Stimulated activated CD4-positive, alpha-beta T cell treated with anti-CD3 and anti-CD28 coated beads, Interleukin-15, amount 100 ng/mL, for 48 hours (primary cell): ENCODE results near the gene UBE2H.
"Not testable (repeated sequence)": the region's sequence is repeated elsewhere in the genome, so short reads cannot be mapped to it uniquely, and the experiment has no call there.

Experiments
- DNase-seq, 2 donors: peaks; one replicate each; pipeline ENCODE4 v3.0.0-alpha.2; 2020; ENCODE audit warnings: low read depth in 2 of 2

The UBE2H gene

DNA sequence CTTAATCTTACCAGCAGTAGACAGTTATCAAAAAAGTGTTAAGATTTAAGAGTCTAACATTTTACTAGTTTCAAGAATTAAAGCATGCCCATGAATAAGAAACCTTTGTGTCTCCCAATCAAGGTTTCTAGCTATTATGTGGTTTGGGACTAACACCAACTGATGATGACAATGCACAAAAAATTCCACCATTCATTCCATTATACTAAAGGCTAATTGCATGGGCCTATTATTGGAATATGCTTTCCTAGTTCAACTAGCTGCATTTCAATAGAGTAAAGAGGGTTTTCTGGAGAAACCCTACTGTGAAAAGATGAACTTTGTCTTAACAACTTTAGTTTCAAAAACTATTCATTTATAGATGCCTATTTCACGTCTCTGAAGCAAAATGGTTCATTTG lies 44.6 kb downstream of the UBE2H start:
- no peak for DNase-seq

DNA sequence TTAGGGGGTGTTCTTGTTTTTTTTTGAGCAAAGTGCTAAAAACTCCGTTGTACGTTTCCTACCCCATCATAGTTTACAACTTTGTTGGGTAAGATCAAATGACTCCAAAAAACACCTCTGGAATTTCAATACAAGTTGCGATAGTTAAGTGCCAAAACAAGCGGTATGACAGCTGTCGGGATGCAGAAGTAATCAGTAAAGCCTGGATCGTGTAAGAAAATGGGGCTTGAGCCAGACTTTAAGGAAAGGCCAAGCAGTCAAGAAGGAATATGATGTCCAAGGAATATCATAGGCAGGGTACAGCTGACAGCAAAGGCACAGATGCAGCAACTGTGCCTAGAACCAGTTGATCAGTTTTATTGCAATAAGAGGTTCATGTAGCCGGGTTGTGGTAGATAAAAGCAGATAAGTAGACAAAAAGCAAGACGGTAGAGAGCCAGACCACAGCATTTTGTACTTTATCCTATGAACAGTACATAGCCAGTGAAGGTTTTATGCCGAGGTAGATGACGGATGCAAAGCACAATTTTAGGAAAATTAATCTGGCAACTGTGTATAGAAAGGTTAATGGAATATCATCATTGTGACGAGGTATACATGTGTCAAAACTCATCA lies 45.5 kb downstream of the UBE2H start:
- DNase-seq = no peak

DNA sequence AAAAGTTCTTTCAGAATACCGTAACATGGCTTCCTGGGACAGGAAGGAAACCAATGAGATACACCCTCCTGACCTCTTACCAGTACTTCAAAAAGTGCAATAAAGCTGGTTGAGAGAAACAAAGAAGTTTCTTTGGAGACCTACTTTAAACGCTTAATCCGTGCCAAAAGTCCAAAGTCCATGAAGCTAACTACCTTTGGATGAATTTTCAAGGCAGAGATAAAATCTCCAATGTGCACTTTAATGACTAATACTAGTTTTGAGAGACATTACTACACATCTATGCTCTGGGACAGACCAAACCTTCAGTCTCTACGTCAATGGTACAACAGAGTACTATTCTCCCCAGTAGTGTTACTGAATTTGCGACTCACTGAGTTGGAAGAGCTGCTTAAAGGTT lies 46.1 kb downstream of the UBE2H start:
- DNase-seq = no peak

GRCh38 chr7:129903935-129904334 lies 48.8 kb downstream of the UBE2H start:
- no peak for DNase-seq

DNA sequence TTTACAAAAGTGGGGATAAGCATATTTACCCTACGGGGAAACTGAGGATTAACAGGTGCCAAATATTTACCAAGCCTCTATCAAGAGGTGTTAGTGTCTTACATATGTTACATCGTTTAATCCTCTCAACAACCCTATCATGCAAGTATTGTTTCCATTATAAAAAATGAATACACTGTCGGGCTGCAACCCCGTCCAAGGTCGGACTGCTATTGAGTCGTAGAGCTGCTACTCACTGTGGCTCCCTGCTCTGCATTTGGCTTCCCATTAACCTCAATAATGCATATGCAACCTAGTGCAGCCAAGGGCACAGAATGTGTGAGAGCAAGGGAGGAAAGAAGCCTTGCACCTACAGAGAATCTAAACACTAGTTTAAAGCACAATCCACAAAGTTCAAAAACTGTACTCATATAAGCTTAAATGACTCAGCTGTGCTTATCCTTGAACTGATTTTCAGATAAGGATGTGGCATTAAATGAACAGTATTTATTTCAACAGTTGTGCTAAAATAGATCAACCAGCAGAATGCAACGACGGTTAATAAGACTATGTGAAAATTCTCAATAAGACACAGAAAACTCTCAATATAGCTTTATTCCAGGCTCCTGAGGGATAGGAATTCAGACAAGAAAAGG lies 49.9 kb downstream of the UBE2H start:
- DNase-seq = no peak

- DNase-seq = no peak
Measured at GRCh38 chr7:129898502-129899160, 54.1 kb downstream of the UBE2H start.

DNA sequence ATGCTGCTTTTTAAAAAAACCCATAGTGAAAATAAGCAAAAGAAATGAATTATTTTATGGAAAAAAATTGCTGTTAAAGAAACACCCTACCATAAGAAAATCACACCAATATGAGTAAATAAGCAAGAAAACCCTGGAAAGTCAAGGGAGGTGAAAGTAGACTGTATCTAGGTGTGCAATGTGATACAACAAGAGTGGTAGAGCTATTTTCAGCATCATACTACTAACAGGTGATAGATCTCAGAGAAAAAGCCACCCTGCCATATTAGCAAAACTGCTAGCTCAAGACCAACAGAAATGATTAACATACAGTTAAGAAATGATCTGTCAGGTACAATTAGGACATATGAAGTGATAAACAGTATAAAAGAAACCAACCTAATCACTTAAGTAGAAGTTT lies 54.8 kb downstream of the UBE2H start:
- no peak for DNase-seq

GRCh38 chr7:129896568-129897382 lies 56.0 kb downstream of the UBE2H start:
- DNase-seq = no peak

GRCh38 chr7:129894184-129894583 lies 58.6 kb downstream of the UBE2H start:
- DNase-seq = not testable (repeated sequence)

- no peak for DNase-seq
Measured at GRCh38 chr7:129890090-129890489, 62.7 kb downstream of the UBE2H start.

- no peak for DNase-seq
Measured at GRCh38 chr7:129889133-129889844, 63.5 kb downstream of the UBE2H start.

DNA sequence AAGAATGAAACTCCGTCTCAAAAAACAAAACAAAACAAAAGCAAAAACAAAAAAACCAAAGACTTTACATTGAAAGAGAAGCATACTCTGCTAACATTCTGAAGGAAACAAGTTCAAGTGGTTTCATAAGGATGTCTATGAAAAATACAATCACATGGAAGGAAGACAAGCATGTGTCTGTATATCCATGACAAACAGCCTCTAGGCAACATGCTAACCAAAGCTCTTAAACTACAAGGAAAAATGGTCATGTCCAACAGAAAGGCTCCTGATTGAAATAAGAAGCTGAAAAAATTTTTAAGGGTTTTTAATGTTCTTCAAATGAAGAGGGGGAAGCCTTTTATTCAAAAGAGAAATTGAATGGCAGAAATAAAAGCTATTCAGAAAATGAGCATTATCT lies 64.9 kb downstream of the UBE2H start:
- DNase-seq = no peak

- DNase-seq = no peak
Measured at GRCh38 chr7:129886818-129887186, 66.0 kb downstream of the UBE2H start.

DNA sequence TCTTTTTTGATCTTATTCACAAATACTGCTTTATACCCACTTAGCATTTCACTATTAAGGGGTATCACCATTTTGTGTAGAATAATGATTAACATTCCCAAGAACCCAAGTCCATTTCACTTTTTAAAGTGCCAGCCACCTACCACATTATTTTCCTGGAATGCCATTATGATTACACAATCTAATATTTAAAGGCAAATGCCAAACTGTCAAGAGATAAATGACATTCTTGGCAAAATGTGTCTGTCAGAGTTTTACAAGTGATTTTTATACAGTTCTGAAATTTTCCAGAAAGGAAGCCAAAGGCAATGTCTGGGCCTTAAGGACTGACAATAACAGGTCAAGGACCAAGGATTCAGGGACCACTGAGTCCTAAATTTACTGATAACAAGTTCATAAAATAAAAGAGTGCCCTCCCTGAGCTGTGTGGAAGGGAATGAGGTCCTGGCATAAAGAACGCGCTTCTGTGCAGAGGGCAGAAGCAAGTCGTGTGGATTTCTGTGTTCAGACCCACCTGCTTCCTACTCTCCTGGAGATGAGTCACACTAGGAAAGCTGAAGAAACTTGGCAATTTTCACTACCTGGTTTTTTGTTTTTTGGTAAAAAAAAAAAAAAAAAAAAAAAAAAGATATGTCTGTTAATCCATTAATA lies 66.5 kb downstream of the UBE2H start:
- no peak for DNase-seq

DNA sequence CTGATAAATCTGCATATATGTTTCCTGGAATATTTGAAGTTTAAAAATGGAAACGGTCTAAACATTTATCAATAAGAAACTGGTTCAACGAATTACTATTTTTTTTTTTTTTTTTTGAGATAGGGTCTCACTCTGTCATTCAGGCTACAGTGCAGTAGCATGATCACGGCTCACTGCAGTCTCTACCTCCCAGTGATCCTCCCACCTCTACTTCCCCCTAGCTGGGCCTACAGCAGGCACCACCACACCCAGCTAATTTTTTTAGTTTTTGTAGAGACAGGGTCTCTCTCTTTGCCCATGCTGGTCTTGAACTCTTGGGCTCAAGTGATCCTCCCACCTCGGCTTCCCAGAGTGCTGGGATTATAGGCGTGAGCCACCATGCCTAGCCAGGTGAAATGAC lies 68.3 kb downstream of the UBE2H start:
- DNase-seq = no peak

DNA sequence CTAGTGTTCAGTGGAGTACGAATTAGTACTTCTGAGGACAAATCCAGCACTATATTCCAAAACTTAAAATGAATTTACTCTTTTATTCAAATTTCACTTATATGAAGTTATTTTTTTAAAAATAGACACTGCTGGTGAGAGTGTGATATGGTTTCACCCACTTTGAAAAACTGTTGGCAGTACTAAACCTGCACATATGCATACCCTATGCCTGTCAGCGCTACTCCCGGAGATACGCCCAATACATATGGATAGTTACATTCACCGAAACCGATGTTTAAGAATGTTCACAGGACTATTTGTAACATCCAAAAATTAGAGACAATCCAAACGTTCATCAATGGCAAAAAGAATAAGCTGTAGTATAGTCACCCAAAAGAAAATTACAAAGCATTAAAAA lies 69.6 kb downstream of the UBE2H start:
- no peak for DNase-seq

GRCh38 chr7:129882531-129882930 lies 70.2 kb downstream of the UBE2H start:
- DNase-seq = no peak

DNA sequence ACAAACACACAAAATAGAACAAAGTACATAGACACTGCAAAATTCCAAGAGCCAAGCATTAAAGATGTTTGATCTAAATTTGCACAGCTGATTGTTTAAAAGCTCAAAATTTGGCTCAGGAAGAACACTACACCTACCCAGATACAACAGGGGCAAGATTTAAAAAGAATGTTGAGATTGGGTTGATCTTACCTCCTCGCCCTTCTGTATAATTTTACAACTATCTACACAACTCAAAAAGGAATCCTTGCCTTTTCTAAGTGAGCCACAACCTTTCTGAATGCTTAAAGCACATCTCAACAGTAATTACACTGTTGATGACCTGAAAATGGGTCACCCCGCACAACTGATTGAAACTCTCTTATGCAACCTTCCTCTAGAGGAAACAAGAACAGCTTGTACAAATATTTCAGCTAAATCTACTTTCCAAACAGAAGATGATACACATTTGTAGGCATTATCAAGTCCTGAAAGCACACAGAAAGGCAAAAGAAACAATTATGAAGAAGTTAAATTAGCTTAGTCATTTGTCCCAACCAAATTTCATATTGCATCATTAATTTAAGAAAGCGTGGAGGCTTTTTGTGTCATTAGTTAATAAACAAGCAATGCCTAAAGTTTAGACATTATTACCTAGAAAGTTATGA lies 75.5 kb downstream of the UBE2H start:
- no peak for DNase-seq

GRCh38 chr7:129875745-129876411 lies 76.9 kb downstream of the UBE2H start:
- DNase-seq = no peak

DNA sequence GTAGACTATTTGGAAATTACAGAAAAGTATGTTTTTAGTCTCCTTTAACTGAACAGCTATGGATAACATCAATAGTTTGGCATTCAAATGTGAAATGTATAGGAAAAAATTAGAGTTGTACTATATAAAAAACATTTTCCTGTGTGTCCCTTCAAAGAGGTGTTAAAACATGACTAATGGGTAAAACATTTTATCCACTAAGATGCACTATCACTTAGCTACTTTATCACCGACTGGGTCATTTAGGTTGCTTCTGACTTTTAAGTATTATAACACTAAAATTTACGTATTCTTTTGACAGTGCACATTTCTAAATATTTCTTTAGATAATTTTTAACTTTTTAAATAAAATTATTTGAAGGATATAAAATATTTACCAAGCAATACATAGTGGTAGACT lies 77.6 kb downstream of the UBE2H start:
- no peak for DNase-seq
